Fibroblast of lung (primary cell): ENCODE results near the gene PCIF1.

Experiments used
- CTCF ChIP-seq, 2 donors: IDR thresholded peaks in 1 of 2; conservative IDR thresholded peaks in 1 of 2; 1 replicate in 1 of 2; 2 replicates in 1 of 2; pipeline ENCODE4 v1.5.1; 2011 to 2012; ENCODE audit warnings: low read length in 2 of 2, control low read depth in 1 of 2, inconsistent platforms in 1 of 2, low read depth in 1 of 2, mild to moderate bottlenecking in 1 of 2
- EZH2 ChIP-seq: IDR thresholded peaks from 2 replicates; pipeline ENCODE4 v1.5.1; 2012; ENCODE audit warnings: low read length, control low read depth, mild to moderate bottlenecking; ENCODE audit errors: missing control alignments

- no peak for TF ChIP-seq CTCF (conservative IDR thresholded peaks at IDR 0.05 in 1 of 2, IDR thresholded peaks at IDR 0.05 in 1 of 2; ENCODE audit: low read depth in 1 of 2, low read length in 2 of 2)
- no peak for TF ChIP-seq EZH2
These were observed 8.5 kb upstream of the PCIF1 start for GRCh38 chr20:45925821-45926506.
